H1 (cell line): Measurements from ENCODE around the gene PCAT7. TPM values are rescaled to one million over a fixed set of nuclear protein-coding genes. Genes with fewer than 3 reads are reported as not detected.

ENCODE experiments used
- HDAC2 ChIP-seq, 2 experiments: fragments of 300-600 bp in 1 of 2; sonication (generic) in 1 of 2; IDR thresholded peaks; 2 replicates each; pipeline ENCODE4 v1.6.1; 2011 to 2012; ENCODE audit warnings: low read depth in 2 of 2, low read length in 2 of 2, mild to moderate bottlenecking in 2 of 2, moderate library complexity in 2 of 2, borderline replicate concordance in 1 of 2, inconsistent platforms in 1 of 2
- SP1 ChIP-seq: IDR thresholded peaks from 2 replicates; pipeline ENCODE4 v1.6.1; 2011; ENCODE audit warnings: low read depth, low read length
- polyA plus RNA-seq, 7 experiments: library from polyadenylated mRNA; depleted of rRNA in 3 of 7; stranded (reverse) in 5 of 7; unstranded in 2 of 7; fragments of >200 nt in 5 of 7; fragments of 200-250 nt in 2 of 7; gene quantifications; 1 replicate in 5 of 7; 2 replicates in 1 of 7; 4 replicates in 1 of 7; pipeline versions ENCODE4 v1.2.1 to v1.2.3, GENCODE V29; 2011 to 2013; ENCODE audit warnings: missing spikeins in 2 of 7, mixed read lengths in 2 of 7
- total RNA-seq: library from RNA; stranded (reverse); fragmentation: NEBNext Ultra II Directional; extraction: Animal tissue kit (Norgen Biotek cat#: 25700); gene quantifications from 2 replicates; pipeline ENCODE4 v1.2.1, GENCODE V29; 2021
- TF ChIP-seq, protein P1 (sequence below): fragments of 300-600 bp; sonication (generic); IDR thresholded peaks from 2 replicates; pipeline ENCODE4 v1.7.1; 2012; ENCODE audit warnings: low read length, moderate library complexity, mild to moderate bottlenecking, inconsistent platforms; ENCODE audit not compliant: insufficient replicate concordance

The PCAT7 gene
- total and polyA plus RNA-seq, 2 of the 8 experiments (the other 6 are each of a cell fraction or from before 2014, with no cell fraction given): 3.2 to 4.1 TPM

DNA sequence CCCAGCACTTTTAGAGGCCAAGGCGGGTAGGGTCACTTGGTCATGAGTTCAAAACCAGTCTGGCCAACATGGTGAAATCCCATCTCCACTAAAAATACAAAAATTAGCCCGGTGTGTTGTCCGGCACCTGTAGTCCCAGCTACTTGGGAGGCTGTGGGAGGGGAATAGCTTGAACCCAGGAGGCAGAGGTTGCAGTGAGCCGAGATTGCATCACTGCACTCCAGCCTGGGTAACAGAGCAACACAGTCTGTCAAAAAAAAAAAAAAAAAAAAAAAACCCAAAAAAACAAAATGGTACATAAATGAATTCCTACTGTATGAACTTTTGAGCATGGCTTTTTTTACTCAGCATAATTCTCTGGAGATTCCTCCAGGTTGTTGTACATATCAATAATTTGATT is 37.6 kb upstream of the PCAT7 start (continued):
- TF ChIP-seq, protein P1, sequence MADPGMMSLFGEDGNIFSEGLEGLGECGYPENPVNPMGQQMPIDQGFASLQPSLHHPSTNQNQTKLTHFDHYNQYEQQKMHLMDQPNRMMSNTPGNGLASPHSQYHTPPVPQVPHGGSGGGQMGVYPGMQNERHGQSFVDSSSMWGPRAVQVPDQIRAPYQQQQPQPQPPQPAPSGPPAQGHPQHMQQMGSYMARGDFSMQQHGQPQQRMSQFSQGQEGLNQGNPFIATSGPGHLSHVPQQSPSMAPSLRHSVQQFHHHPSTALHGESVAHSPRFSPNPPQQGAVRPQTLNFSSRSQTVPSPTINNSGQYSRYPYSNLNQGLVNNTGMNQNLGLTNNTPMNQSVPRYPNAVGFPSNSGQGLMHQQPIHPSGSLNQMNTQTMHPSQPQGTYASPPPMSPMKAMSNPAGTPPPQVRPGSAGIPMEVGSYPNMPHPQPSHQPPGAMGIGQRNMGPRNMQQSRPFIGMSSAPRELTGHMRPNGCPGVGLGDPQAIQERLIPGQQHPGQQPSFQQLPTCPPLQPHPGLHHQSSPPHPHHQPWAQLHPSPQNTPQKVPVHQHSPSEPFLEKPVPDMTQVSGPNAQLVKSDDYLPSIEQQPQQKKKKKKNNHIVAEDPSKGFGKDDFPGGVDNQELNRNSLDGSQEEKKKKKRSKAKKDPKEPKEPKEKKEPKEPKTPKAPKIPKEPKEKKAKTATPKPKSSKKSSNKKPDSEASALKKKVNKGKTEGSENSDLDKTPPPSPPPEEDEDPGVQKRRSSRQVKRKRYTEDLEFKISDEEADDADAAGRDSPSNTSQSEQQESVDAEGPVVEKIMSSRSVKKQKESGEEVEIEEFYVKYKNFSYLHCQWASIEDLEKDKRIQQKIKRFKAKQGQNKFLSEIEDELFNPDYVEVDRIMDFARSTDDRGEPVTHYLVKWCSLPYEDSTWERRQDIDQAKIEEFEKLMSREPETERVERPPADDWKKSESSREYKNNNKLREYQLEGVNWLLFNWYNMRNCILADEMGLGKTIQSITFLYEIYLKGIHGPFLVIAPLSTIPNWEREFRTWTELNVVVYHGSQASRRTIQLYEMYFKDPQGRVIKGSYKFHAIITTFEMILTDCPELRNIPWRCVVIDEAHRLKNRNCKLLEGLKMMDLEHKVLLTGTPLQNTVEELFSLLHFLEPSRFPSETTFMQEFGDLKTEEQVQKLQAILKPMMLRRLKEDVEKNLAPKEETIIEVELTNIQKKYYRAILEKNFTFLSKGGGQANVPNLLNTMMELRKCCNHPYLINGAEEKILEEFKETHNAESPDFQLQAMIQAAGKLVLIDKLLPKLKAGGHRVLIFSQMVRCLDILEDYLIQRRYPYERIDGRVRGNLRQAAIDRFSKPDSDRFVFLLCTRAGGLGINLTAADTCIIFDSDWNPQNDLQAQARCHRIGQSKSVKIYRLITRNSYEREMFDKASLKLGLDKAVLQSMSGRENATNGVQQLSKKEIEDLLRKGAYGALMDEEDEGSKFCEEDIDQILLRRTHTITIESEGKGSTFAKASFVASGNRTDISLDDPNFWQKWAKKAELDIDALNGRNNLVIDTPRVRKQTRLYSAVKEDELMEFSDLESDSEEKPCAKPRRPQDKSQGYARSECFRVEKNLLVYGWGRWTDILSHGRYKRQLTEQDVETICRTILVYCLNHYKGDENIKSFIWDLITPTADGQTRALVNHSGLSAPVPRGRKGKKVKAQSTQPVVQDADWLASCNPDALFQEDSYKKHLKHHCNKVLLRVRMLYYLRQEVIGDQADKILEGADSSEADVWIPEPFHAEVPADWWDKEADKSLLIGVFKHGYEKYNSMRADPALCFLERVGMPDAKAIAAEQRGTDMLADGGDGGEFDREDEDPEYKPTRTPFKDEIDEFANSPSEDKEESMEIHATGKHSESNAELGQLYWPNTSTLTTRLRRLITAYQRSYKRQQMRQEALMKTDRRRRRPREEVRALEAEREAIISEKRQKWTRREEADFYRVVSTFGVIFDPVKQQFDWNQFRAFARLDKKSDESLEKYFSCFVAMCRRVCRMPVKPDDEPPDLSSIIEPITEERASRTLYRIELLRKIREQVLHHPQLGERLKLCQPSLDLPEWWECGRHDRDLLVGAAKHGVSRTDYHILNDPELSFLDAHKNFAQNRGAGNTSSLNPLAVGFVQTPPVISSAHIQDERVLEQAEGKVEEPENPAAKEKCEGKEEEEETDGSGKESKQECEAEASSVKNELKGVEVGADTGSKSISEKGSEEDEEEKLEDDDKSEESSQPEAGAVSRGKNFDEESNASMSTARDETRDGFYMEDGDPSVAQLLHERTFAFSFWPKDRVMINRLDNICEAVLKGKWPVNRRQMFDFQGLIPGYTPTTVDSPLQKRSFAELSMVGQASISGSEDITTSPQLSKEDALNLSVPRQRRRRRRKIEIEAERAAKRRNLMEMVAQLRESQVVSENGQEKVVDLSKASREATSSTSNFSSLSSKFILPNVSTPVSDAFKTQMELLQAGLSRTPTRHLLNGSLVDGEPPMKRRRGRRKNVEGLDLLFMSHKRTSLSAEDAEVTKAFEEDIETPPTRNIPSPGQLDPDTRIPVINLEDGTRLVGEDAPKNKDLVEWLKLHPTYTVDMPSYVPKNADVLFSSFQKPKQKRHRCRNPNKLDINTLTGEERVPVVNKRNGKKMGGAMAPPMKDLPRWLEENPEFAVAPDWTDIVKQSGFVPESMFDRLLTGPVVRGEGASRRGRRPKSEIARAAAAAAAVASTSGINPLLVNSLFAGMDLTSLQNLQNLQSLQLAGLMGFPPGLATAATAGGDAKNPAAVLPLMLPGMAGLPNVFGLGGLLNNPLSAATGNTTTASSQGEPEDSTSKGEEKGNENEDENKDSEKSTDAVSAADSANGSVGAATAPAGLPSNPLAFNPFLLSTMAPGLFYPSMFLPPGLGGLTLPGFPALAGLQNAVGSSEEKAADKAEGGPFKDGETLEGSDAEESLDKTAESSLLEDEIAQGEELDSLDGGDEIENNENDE: no peak
- TF ChIP-seq SP1 (no peak), HDAC2 (IDR thresholded peaks at IDR 0.05; ENCODE audit: borderline replicate concordance in 1 of 2, low read depth in 2 of 2, low read length in 2 of 2) (no peak)
